Fibroblast of skin of left quadriceps (primary cell): Measurements from ENCODE around the gene SETSIP.
A peak's percentile ranks its signal among the peaks of the same experiment; 100 is the strongest.
"Not testable (repeated sequence)": the region's sequence is repeated elsewhere in the genome, so short reads cannot be mapped to it uniquely, and the experiment has no call there.

ENCODE experiments used
- DNase-seq, 2 experiments: peaks; one replicate each; pipeline ENCODE4 v3.0.0-alpha.2; 2013; ENCODE audit warnings: low read depth in 2 of 2

Gene SETSIP

DNA sequence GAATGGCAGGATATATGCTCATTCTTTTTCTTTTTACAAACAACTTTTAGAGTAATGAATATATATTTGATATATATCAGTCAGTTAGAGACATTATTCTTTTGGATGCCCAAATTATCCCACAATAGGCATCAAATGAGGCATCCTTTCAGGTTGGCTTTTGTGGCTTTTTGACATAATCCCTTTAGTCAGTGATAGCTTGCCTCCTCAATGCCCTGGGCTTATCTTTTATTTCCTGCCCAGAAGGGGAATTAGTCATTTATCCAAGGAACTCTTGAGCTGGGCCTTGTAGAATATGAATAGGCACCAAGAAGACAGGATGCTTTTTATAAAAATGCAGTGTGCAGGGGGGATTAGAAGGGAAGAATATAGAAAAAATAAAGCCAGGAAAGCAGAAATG, 23.3 kb downstream of the SETSIP start:
- DNase-seq: no peak

DNA sequence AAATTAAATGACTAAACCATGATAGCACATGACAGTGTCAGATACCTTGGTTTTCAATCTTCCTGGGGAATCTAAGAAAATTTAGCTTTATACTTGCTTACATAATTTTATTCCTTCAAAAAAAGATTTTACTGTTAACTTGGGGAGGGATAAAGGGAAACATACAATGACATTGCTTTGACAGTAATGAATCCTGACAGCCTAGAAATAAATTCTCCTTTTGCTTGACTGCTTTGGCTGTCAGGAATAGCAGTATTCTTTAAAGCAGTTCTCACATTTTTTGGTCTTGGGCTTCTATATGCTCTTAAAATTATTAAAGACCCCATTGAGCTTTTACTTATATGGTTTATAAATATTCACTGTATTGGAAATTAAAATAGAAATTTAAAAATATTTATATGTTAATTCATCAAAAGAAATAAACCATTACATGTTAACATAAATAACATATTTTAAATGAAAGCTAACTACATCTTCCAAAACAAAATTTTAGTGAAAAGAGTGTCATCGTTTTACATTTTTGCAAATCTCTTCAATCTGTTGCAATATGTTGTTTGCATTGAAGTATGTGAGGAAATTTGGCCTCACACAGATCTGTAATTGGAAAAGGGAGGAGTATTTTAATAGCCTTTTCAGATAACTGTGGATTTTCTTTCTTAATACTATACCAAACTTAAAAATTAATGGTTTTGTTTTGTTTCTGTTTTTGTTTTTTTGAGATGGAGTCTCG, 29.3 kb downstream of the SETSIP start:
- DNase-seq: no peak

DNA sequence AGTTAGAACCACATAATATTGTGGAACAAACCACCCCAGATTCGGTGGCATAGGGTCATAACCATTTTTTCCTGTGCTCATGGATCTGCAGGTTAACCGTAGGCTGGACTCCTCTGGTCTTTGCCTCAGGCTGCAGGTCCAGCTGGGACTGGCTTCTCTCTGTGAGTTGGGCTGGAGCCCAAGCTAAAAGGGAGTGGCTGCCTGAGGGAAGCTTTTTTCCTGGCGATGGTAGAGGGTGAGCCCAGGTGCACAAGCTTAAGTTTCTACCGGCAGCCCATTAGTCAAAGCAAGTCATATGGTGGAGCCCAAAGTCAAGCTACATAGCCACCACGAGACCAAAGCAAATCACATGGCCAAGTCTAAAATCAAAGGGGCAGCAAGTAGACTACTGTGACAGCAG, 31.6 kb downstream of the SETSIP start:
- no peak for DNase-seq

DNA sequence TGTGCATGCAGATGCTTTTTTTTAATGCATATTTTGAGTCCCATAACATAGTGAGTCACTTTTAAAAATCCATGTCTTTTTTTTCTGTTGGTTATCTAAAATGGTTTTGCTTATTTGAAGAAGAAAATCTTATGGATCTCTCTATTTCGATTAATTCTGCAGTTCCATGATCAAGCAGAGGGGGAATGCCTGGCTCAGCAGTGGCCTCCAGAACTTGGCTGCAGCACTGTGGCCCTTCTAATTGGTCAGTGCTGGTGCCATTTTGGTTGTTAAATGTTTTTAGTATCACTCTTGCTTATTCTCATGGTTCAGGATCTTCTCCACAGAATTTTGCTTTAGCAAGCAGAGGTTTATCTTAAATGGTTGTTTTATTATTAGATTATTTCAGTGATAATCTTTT, 34.2 kb downstream of the SETSIP start:
- DNase-seq: no peak

DNA sequence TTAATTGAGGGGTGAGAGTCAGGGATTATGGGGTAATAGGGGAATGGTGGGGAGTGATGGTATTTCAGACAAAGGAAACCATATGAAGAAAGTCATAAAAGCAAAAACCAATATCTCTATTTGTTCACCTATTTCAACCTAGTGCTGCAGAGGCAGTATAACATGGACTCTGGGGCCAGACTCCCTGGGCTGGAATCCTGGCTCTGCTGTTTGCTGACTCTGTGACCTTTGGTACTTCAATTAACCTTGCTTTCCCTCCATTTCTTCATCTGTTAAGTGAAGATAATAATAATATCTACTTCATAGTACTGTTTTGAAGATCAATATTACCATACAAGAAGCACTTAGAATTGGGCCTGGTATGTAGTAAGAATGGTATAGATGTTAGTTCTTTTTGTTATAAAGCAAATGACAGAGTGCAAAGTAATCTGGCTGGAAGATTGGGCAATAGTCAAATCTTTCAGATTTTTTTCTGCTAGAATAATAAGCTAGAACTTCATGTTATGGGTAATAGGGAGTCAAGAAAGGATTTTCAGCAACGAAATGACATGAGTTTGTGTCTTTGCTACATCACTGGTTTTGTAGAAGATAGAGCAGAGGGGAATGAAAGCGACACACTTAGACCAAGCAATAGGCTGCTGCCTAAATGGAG, 36.4 kb downstream of the SETSIP start:
- no peak for DNase-seq

DNA sequence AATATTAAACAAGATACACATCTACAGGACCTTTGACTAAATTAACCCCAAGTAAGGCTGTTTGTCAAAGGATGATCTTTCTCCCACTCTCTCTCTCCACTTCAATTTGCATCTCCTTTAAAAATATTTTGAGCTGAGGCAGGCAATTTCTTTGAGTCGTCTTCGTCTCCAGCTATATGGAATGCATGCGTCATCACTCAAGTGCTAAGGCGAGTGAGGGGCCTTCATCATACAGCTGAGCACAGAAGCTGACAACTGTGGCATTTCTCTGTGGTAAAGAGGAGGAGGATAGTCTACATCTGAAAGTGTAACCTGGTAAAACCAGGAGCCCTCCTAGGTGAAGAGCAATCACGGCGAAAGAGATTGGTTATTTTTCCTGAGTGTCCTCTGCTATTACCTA, 37.8 kb downstream of the SETSIP start:
- DNase-seq: peak in 1 of 2 experiments; percentile 19

DNA sequence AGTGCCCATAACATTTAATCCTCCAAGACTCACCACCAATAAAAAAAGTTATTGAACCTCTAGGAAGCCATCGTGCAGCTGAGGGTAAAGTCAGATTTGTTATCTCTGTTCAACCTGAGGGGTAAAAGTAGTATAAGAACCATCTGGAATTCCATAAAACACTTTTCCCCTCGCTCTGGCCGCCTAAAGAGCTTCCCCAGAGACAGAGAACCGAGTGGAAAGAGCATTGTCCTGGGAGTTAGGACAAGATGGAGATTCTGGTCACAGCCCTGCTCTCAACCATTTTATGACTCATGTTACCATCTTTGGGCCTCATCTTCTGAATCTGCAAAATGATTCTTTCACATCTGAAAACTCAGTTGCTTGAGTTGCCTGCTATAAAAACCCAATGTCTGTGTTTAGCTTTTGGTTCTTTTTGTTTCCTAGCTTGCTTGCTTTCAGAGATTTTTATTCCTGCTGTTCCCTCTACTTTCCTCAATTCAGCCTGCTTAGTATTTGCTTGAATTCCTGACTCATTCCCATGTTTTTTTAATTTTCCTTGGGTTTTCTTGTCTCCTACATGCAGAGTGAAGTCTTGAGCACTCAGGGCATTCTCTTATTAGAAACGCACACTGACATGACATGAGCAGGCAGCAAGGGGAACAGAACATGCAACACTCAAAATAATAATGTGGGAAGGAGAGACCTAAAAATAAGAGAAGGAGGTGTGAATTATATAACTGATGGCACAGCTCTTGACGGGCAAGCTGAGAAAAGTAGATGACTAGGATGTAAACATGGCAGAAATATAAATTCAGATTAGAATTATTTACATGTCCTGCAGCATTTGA, 43.7 kb downstream of the SETSIP start:
- DNase-seq: peak; percentile 11 to 21

DNA sequence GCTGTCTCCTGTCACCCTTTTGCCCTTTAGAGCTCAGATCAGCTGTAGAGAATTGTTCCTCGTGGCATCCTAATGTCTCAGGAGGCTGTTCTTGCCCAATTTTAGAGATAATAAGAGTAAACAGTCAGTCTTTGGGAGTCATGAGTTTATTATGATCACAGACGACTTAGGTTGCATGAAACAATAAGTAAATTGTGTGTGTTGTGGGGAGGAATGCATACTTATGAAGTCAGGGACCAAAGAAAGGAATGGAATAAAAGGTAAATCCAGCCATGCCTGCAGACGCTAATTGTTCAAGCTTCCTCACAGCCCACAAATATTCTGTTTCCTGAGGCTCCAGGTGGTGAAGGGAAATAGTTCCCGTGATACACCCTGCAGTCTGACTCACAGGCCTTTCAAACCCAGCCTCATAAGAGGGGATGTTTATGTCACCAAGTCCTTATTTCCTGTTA, 44.5 kb downstream of the SETSIP start:
- no peak for DNase-seq

DNA sequence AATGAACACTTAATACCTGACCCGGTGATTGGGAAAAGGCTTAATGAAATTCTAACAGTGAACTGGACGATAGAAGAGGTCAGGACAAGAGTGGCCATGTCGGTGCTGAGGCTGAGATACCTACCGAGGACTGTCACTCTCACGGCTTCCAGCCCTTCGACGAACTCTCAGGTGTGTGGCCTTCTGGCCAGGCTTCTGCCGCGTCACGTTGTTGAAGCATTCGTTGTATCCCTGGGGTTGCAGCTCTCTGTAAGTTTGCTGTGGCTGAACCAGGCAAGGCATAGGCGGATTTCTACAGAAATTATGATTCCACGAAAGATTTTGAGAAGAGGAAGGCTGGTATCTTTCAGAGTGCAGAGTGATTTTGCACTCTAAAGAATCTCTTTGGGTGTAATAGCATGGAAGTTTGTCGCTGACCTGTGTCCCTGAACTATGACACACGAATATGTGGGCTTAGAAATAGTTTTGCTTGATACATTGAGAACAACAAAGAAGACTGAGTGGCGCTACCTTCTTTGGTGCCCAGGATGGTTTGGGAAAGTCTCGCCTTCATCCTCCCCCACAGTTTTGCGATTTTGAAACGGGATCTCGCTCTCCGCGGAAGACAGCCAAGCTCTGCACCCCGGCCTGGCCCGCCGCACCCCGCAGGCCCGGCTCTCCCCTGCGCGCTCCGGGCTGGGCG, 45.8 kb downstream of the SETSIP start:
- DNase-seq: no peak

DNA sequence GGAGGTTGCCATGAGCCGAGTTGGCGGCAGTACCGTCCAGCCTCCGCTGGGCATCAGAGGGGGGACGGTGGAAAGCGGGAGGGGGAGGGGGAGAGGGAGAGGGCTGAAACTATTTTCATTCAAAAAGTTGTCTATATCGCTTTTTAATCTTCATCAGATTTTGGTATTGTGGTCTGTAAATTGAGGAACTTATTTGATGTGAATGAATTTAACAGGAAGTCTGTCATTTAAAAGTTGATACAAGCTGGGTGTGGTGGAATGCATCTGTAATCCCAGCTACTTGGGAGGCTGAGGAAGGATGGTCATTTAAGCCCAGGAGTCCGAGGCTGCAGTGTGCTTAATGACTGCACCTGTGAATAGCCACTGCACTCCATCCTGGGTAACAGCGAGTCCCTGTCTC, 48.4 kb downstream of the SETSIP start:
- no peak for DNase-seq

DNA sequence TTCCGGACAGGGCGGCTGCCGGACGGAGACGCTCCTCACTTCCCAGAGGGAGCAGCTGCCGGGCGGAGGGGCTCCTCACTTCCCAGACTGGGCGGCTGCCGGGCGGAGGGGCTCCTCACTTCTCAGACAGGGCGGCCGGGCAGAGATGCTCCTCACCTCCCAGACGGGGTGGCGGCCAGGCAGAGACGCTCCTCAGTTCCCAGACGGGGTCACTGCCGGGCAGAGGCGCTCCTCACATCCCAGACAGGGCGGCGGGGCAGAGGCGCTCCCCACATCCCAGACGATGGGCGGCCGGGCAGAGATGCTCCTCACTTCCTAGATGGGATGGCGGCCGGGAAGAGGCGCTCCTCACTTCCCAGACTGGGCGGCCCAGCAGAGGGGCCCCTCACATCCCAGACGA, 49.2 kb downstream of the SETSIP start:
- not testable (repeated sequence) for DNase-seq
